ENCODE data around the gene PCSK5.
"Not testable (repeated sequence)": the region's sequence is repeated elsewhere in the genome, so short reads cannot be mapped to it uniquely, and the experiment has no call there.

Gene PCSK5

DNA sequence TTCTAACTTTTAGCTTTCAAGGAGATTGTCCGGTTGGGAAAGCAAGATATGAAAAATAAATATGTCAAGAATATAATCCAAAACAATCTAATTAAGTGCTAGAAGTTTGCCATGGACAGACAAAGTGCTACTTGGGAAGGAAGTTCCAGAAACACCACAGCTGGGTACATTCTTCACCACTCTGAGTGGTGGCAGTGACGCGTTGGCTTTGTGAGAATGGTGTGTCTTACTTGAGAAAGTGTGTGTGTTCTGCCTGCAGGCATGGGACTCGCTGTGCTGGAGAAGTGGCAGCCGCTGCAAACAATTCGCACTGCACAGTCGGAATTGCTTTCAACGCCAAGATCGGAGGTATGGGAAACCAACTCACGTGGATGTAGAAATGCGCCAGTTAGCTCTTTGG lies 177.2 kb downstream of the PCSK5 start:
- no peak for DNase-seq (ENCODE audit: low spot score)
- in situ Hi-C loops (cut with MboI; ENCODE audit: low sequenced_read_pairs, unreplicated experiment): no loop called here
- TF ChIP-seq, protein P1, sequence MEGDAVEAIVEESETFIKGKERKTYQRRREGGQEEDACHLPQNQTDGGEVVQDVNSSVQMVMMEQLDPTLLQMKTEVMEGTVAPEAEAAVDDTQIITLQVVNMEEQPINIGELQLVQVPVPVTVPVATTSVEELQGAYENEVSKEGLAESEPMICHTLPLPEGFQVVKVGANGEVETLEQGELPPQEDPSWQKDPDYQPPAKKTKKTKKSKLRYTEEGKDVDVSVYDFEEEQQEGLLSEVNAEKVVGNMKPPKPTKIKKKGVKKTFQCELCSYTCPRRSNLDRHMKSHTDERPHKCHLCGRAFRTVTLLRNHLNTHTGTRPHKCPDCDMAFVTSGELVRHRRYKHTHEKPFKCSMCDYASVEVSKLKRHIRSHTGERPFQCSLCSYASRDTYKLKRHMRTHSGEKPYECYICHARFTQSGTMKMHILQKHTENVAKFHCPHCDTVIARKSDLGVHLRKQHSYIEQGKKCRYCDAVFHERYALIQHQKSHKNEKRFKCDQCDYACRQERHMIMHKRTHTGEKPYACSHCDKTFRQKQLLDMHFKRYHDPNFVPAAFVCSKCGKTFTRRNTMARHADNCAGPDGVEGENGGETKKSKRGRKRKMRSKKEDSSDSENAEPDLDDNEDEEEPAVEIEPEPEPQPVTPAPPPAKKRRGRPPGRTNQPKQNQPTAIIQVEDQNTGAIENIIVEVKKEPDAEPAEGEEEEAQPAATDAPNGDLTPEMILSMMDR (IDR thresholded peaks at IDR 0.05; ENCODE audit: borderline replicate concordance, control extremely low read depth, extremely low read depth, insufficient read depth, missing control alignments): no peak

DNA sequence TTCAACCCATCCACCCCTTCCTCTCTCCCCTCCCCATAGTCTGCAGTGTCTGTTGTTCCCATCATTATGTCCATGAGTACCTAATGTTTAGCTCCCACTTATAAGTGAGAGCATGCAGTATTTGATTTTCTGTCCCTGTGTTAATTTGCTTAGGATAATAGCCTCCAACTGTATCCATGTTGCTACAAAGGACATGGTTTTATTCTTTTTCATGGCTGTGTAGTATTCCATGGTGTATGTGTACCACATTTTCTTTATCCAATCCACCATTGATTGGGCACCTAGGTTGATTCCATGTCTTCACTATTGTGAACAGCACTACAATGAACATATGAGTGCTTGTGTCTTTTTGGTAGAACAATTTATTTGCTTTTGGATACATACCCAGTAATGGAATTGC lies 187.1 kb downstream of the PCSK5 start:
- in situ Hi-C loops (cut with MboI; ENCODE audit: low sequenced_read_pairs, unreplicated experiment): no loop called here
- TF ChIP-seq, protein P1 (IDR thresholded peaks at IDR 0.05; ENCODE audit: borderline replicate concordance, control extremely low read depth, extremely low read depth, insufficient read depth, missing control alignments): no peak
- DNase-seq (ENCODE audit: low spot score): no peak

DNA sequence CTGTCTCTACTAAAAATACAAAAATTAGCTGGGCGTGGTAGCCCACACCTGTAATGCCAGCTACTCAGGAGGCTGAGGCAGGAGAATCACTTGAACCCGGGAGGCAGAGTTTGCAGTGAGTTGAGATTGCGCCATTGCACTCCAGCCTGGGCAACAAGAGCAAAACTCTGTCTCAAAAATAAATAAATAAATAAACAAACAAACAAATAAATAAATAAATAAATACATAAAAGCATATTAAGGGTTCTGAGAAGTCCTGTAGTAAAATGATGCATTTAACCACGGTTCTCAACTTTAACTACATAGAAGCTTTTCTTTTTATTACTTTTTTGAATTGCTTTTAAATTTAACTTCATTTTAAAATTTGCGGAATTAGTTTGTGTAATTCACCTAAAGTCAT lies 190.8 kb downstream of the PCSK5 start:
- in situ Hi-C loops (cut with MboI; ENCODE audit: low sequenced_read_pairs, unreplicated experiment); DNase-seq (ENCODE audit: low spot score): not testable (repeated sequence)

DNA sequence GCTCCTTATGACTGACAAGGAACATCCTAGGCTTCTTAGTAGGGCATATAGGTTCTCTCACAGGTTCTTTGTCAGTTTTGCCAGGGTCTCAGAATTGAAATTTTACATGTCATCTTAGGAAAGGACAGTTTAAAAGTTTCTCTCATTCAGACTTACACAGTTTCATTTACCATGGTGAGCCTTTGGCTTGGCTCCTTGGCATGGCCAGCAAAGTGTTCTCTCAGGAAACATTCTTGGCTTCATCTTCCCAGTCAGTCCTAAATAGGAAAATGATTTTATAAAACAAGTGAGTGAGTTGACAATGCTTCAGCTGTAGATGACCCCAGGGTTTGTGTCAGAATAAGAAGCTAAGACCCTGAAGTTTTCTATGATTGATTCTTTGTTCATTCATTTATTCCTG lies 191.6 kb downstream of the PCSK5 start:
- in situ Hi-C loops (cut with MboI; ENCODE audit: low sequenced_read_pairs, unreplicated experiment): no loop called here
- no peak for DNase-seq (ENCODE audit: low spot score)
- TF ChIP-seq, protein P1 (IDR thresholded peaks at IDR 0.05; ENCODE audit: borderline replicate concordance, control extremely low read depth, extremely low read depth, insufficient read depth, missing control alignments): no peak

DNA sequence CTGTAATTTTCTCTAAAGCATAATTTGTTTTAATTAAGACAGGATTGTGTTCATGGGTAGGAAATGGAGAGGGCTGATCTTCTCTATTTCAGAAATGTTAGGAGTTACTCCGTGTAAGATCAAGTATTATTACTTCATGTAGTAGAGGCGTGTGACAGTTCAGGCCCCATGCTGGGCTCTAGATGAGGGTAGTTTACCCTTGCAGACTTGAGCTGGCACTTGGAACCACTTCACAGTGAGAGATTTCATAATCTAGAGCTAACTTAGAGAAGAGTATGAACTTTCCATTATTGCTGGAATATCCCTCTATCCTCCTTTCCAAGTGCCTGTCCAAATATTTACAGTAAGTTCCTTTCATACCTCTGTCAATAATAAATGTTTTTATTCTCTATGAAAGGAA lies 195.1 kb downstream of the PCSK5 start:
- in situ Hi-C loops (cut with MboI; ENCODE audit: low sequenced_read_pairs, unreplicated experiment): no loop called here
- no peak for DNase-seq (ENCODE audit: low spot score)
- TF ChIP-seq, protein P1 (IDR thresholded peaks at IDR 0.05; ENCODE audit: borderline replicate concordance, control extremely low read depth, extremely low read depth, insufficient read depth, missing control alignments): no peak

DNA sequence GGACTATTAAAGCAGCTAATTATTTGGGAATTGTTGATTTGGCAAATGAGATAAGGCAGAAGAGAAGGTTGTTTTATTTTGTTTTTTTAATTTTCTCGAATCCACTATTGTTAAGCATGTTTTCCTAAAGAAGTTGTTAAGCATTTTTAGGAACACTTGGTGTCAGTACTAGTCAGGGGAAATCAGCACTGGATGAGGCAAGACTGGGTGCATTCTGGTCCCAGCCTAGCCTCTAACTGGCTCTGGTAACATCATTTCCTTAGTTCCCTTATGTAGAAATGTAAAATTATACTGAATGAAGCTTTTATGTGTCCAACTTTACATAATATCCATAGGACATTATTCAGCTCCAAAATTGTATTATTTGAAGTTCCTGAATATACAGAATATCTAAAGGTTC lies 196.1 kb downstream of the PCSK5 start:
- DNase-seq (ENCODE audit: low spot score): no peak
- in situ Hi-C loops (cut with MboI; ENCODE audit: low sequenced_read_pairs, unreplicated experiment): no loop called here
- TF ChIP-seq, protein P1 (IDR thresholded peaks at IDR 0.05; ENCODE audit: borderline replicate concordance, control extremely low read depth, extremely low read depth, insufficient read depth, missing control alignments): no peak

DNA sequence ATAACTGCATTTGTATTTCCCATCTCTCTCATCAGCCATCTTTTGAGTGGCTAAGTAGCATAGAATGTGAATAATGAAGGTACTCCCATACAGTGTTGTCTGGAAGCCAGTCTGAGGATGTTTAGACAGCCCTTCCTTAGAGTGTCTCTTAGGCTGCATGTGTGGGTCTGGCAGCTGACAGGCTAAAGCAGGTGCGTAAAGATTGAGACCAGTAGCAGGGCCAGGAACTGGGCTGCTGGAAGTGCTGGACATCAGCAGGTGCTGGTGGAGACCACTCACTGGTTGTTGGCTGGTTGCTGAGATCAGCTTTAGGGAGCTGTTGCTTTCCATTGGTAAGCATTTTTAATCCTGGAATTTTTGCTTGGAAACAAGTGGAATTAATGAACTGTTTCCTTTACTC lies 197.5 kb downstream of the PCSK5 start:
- DNase-seq (ENCODE audit: low spot score): no peak
- in situ Hi-C loops (cut with MboI; ENCODE audit: low sequenced_read_pairs, unreplicated experiment): no loop called here
- TF ChIP-seq, protein P1 (IDR thresholded peaks at IDR 0.05; ENCODE audit: borderline replicate concordance, control extremely low read depth, extremely low read depth, insufficient read depth, missing control alignments): no peak

All from GM13976 (cell line).